ENCODE data around the gene STON2.

GRCh38 chr14:81416981-81417380, 16.9 kb upstream of the STON2 start:
- TF ChIP-seq CTCF (conservative IDR thresholded peaks at IDR 0.05) (no peak), ZFX (IDR thresholded peaks at IDR 0.05) (no peak)

All from C4-2B (cell line).